H1 (cell line): ENCODE results near the gene SLC32A1. TPM values are rescaled to one million over a fixed set of nuclear protein-coding genes. Genes with fewer than 3 reads are reported as not detected.

Experiments
- CTCF ChIA-PET: fragments of 300-600 bp; sonication (Branson Sonifier 250); formaldehyde crosslinking; loops from one replicate; lab custom pipeline; 2021; ENCODE audit not compliant: partially characterized antibody; lab: Charles Lee
- POLR2A ChIA-PET: fragments of 300-600 bp; sonication (Branson Sonifier 250); formaldehyde crosslinking; loops from one replicate; lab custom pipeline; 2021; ENCODE audit warnings: inconsistent platforms; ENCODE audit not compliant: partially characterized antibody; lab: Charles Lee
- DNase-seq, 2 experiments: peaks; one replicate each; pipeline versions ENCODE4 v3.0.0 to v3.0.0-alpha.2; 2010 to 2022; ENCODE audit warnings: low spot score in 2 of 2, low read depth in 1 of 2, mixed read lengths in 1 of 2
- FAIRE-seq: peaks from 2 replicates; lab custom pipeline; 2011; peaks lifted over from hg19 to GRCh38; lab: Jason Lieb, UNC
- H2AFZ ChIP-seq: 2 replicates; pipeline ENCODE4 v1.8.1; 2012; ENCODE audit warnings: low read length, inconsistent platforms
- H2AK5ac ChIP-seq: 2 replicates; pipeline ENCODE4 v1.6.1; 2013; ENCODE audit warnings: low read depth, low read length
- H2BK120ac ChIP-seq: replicated peaks from 2 replicates; pipeline ENCODE3; 2013; ENCODE audit warnings: low read depth, low read length, inconsistent platforms
- H2BK12ac ChIP-seq: 2 replicates; pipeline ENCODE4 v1.6.1; 2013; ENCODE audit warnings: low read depth, low read length
- H2BK15ac ChIP-seq: 2 replicates; pipeline ENCODE4 v1.6.1; 2013; ENCODE audit warnings: low read length
- H2BK20ac ChIP-seq: 2 replicates; pipeline ENCODE4 v1.6.1; 2013; ENCODE audit warnings: low read length
- H2BK5ac ChIP-seq: 2 replicates; pipeline ENCODE4 v1.6.1; 2013; ENCODE audit warnings: low read depth, low read length
- H3K14ac ChIP-seq: 2 replicates; pipeline ENCODE4 v1.6.1; 2013; ENCODE audit warnings: inconsistent platforms; ENCODE audit not compliant: insufficient read length
- H3K18ac ChIP-seq: 2 replicates; pipeline ENCODE4 v1.6.1; 2013; ENCODE audit warnings: low read length; ENCODE audit errors: extremely low read depth
- H3K23ac ChIP-seq: 2 replicates; pipeline ENCODE4 v1.6.1; 2013; ENCODE audit warnings: inconsistent platforms; ENCODE audit not compliant: insufficient read length
- H3K23me2 ChIP-seq: 2 replicates; pipeline ENCODE4 v1.6.1; 2013; ENCODE audit warnings: low read depth, low read length
- H3K27ac ChIP-seq: 2 replicates; pipeline ENCODE4 v1.6.1; 2011; ENCODE audit warnings: low read depth, low read length, inconsistent platforms
- H3K27me3 ChIP-seq, 4 experiments: replicated peaks in 1 of 4; 1 replicate in 1 of 4; 2 replicates in 3 of 4; pipeline versions ENCODE4 v1.6.1 to v1.8.1; 2011 to 2013; ENCODE audit warnings: low read length in 3 of 4, mild to moderate bottlenecking in 3 of 4, inconsistent platforms in 2 of 4, mixed read lengths in 2 of 4, moderate library complexity in 1 of 4; ENCODE audit not compliant: control insufficient read depth in 3 of 4, insufficient read depth in 3 of 4; ENCODE audit errors: extremely low read depth in 1 of 4
- H3K36me3 ChIP-seq, 4 experiments: 2 replicates each; pipeline versions ENCODE4 v1.6.1 to v1.8.1; 2011 to 2013; ENCODE audit warnings: mild to moderate bottlenecking in 4 of 4, low read length in 3 of 4, moderate library complexity in 2 of 4, control low read depth in 1 of 4, inconsistent platforms in 1 of 4; ENCODE audit not compliant: insufficient read depth in 4 of 4, control insufficient read depth in 2 of 4
- H3K4ac ChIP-seq: replicated peaks from 2 replicates; pipeline ENCODE3; 2013; ENCODE audit warnings: low read length, low read depth, mixed read lengths, inconsistent platforms; ENCODE audit not compliant: insufficient read length
- H3K4me1 ChIP-seq, 4 experiments: replicated peaks in 1 of 4; 1 replicate in 1 of 4; 2 replicates in 3 of 4; pipeline versions ENCODE4 v1.6.1 to v1.8.1; 2011 to 2013; ENCODE audit warnings: low read length in 3 of 4, inconsistent platforms in 2 of 4, mixed read lengths in 1 of 4; ENCODE audit not compliant: insufficient read depth in 4 of 4, control insufficient read depth in 3 of 4
- H3K4me2 ChIP-seq, 2 experiments: 2 replicates each; pipeline versions ENCODE4 v1.6.1 to v1.8.1; 2011 to 2013; ENCODE audit warnings: low read depth in 2 of 2, low read length in 2 of 2, control low read depth in 1 of 2, inconsistent platforms in 1 of 2, mild to moderate bottlenecking in 1 of 2; ENCODE audit not compliant: insufficient read depth in 1 of 2
- H3K4me3 ChIP-seq, 4 experiments: fragments of 200-600, 300-600 bp in 1 of 4; sonication (generic), shearing (Covaris generic), sonication (Bioruptor Twin) in 1 of 4; 2 replicates each; pipeline versions ENCODE4 v1.5.1 to v1.8.1; 2011 to 2016; ENCODE audit warnings: low read length in 4 of 4, low read depth in 3 of 4, control low read depth in 2 of 4, inconsistent platforms in 2 of 4, mild to moderate bottlenecking in 2 of 4, mixed read lengths in 1 of 4, moderate library complexity in 1 of 4; ENCODE audit not compliant: insufficient read depth in 2 of 4; ENCODE audit errors: extremely low read depth in 1 of 4
- H3K56ac ChIP-seq: replicated peaks from 2 replicates; pipeline ENCODE3; 2013; ENCODE audit warnings: low read depth, mild to moderate bottlenecking, mixed read lengths, low read length, inconsistent platforms; ENCODE audit not compliant: insufficient read length
- H3K79me1 ChIP-seq: 2 replicates; pipeline ENCODE4 v1.6.1; 2013; ENCODE audit warnings: low read depth, low read length, control low read depth
- H3K79me2 ChIP-seq, 2 experiments: 2 replicates each; pipeline versions ENCODE4 v1.6.1 to v1.8.1; 2012 to 2013; ENCODE audit warnings: low read length in 2 of 2, mild to moderate bottlenecking in 2 of 2, inconsistent platforms in 1 of 2; ENCODE audit not compliant: insufficient read depth in 2 of 2, control insufficient read depth in 1 of 2
- H3K9ac ChIP-seq, 4 experiments: replicated peaks in 1 of 4; 1 replicate in 1 of 4; 2 replicates in 3 of 4; pipeline versions ENCODE4 v1.6.1 to v1.8.1; 2011 to 2013; ENCODE audit warnings: low read depth in 3 of 4, low read length in 3 of 4, control low read depth in 2 of 4, mild to moderate bottlenecking in 2 of 4, moderate library complexity in 2 of 4, inconsistent platforms in 1 of 4; ENCODE audit errors: extremely low read depth in 1 of 4
- H3K9me3 ChIP-seq, 2 experiments: 2 replicates each; pipeline versions ENCODE4 v1.6.1 to v1.8.1; 2012 to 2013; ENCODE audit warnings: mild to moderate bottlenecking in 2 of 2, moderate library complexity in 2 of 2, control low read depth in 1 of 2, inconsistent platforms in 1 of 2, low read depth in 1 of 2, low read length in 1 of 2, mixed read lengths in 1 of 2; ENCODE audit not compliant: insufficient read depth in 2 of 2
- H4K20me1 ChIP-seq, 2 experiments: replicated peaks in 1 of 2; 2 replicates each; pipeline versions ENCODE3 to v1.8.1; 2011 to 2013; ENCODE audit warnings: inconsistent platforms in 2 of 2, low read length in 2 of 2, mild to moderate bottlenecking in 1 of 2; ENCODE audit not compliant: insufficient read depth in 2 of 2, control insufficient read depth in 1 of 2
- H4K5ac ChIP-seq: 2 replicates; pipeline ENCODE4 v1.6.1; 2013; ENCODE audit warnings: low read length, low read depth, mixed read lengths, inconsistent platforms; ENCODE audit not compliant: insufficient read length
- H4K8ac ChIP-seq: 2 replicates; pipeline ENCODE4 v1.8.0; 2013; ENCODE audit warnings: mild to moderate bottlenecking, moderate library complexity, low read length, inconsistent platforms; ENCODE audit not compliant: insufficient read depth; ENCODE audit errors: extremely low read depth
- H4K91ac ChIP-seq: replicated peaks from 2 replicates; pipeline ENCODE3; 2013; ENCODE audit warnings: low read length, mixed read lengths, inconsistent platforms; ENCODE audit not compliant: insufficient read length
- CEBPB ChIP-seq: IDR thresholded peaks from 2 replicates; pipeline ENCODE4 v1.6.1; 2012; ENCODE audit warnings: low read depth, low read length
- EZH2 ChIP-seq: fragments of 200-600 bp; sonication (generic); IDR thresholded peaks from 2 replicates; pipeline ENCODE4 v1.7.1; 2012; ENCODE audit warnings: low read depth, mild to moderate bottlenecking, moderate library complexity, low read length, inconsistent platforms; ENCODE audit not compliant: severe bottlenecking
- KDM4A ChIP-seq: IDR thresholded peaks from one replicate; pipeline ENCODE4 v1.7.1; 2012; ENCODE audit warnings: low read depth, mild to moderate bottlenecking, moderate library complexity, low read length, inconsistent platforms; ENCODE audit not compliant: severe bottlenecking
- RBBP5 ChIP-seq: IDR thresholded peaks from 2 replicates; pipeline ENCODE4 v1.7.1; 2012; ENCODE audit warnings: low read depth, mild to moderate bottlenecking, inconsistent platforms, low read length, moderate library complexity, borderline replicate concordance
- RNF2 ChIP-seq: fragments of 200-900, 300-1000 bp; sonication (generic); IDR thresholded peaks from 2 replicates; pipeline ENCODE4 v1.7.1; 2016; ENCODE audit warnings: borderline replicate concordance, low read depth, mild to moderate bottlenecking, antibody characterized with exemption, low read length; ENCODE audit not compliant: poor library complexity, severe bottlenecking; ENCODE audit errors: missing control alignments
- SUZ12 ChIP-seq: fragments of 200-600 bp; sonication (generic); IDR thresholded peaks from 2 replicates; pipeline ENCODE4 v1.6.1; 2012; ENCODE audit warnings: mild to moderate bottlenecking, inconsistent platforms, low read length, moderate library complexity, mixed read lengths
- ZNF274 ChIP-seq: IDR thresholded peaks from 2 replicates; pipeline ENCODE4 v1.7.0; 2012; ENCODE audit warnings: low read length, borderline replicate concordance; ENCODE audit errors: extremely low read depth
- WGBS, 2 experiments: shearing (Covaris generic) in 1 of 2; methylation state at CpG; one replicate each; pipeline versions ENCODE4 v1.1.6 to v1.1.7; 2013 to 2015; ENCODE audit warnings: low lambda C conversion rate in 2 of 2, mixed read lengths in 2 of 2, inconsistent platforms in 1 of 2, low coverage in 1 of 2, missing lambda C conversion rate in 1 of 2; ENCODE audit not compliant: insufficient replicate concordance in 2 of 2, insufficient coverage in 1 of 2, insufficient read length in 1 of 2; ENCODE audit errors: extremely low coverage in 1 of 2, missing lambda C conversion rate in 1 of 2; 5-methylcytosine and 5-hydroxymethylcytosine counted together
- polyA plus RNA-seq, 7 experiments: library from polyadenylated mRNA; depleted of rRNA in 3 of 7; stranded (reverse) in 5 of 7; unstranded in 2 of 7; fragments of >200 nt in 5 of 7; fragments of 200-250 nt in 2 of 7; gene quantifications; 1 replicate in 5 of 7; 2 replicates in 1 of 7; 4 replicates in 1 of 7; pipeline versions ENCODE4 v1.2.1 to v1.2.3, GENCODE V29; 2011 to 2013; ENCODE audit warnings: missing spikeins in 2 of 7, mixed read lengths in 2 of 7
- total RNA-seq: library from RNA; stranded (reverse); fragmentation: NEBNext Ultra II Directional; extraction: Animal tissue kit (Norgen Biotek cat#: 25700); gene quantifications from 2 replicates; pipeline ENCODE4 v1.2.1, GENCODE V29; 2021

Gene SLC32A1
- total and polyA plus RNA-seq, 2 of the 8 experiments (the other 6 are each of a cell fraction or from before 2014, with no cell fraction given), result 0.09 to 0.15 TPM

DNA sequence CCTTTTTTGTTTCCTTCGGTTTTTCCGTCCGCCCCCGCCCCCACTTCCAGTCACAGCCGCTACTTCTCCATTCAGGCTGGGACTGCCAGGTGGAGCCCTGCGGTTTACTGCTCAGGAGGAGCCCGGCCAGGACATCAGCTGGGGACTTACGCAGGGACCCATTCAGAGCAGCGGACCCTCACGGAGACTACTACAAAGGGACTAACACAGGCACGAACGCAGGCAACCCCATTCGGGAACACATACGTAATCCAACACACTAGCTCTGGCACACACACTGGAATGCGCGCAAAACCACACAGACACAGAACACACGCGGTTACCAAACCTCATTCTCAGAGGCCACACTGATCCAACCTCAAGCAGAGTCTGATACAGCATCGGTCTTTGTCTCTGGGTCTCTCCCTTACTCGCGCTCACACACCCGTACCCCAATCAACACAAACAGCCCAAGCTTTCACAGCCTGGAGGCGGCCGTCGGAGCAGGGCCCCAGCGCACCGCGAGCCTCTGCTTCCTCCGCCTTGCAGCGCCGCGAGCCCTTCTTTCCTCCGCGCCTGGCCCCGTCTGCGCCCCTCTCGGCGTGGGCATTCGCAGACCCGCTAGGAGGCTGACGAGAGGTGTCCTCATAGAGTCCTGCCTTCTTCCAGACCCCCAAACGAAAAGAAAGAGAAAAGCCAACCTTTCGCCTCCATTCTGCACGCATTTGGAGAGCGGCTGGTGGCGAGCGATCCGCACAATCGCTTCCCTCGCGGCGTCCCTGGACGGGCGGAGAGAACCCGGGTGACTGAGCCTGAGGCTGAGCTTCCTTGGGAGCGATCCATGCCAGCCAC is 1.1 kb upstream of the SLC32A1 start:
- Histone ChIP-seq H3K36me3 (no peaks in the 10 kb centered on the region), H3K23ac (no peak overlapping the region), H3K79me2 (no peaks in the 10 kb centered on the region), H4K5ac (no peak overlapping the region), H3K9me3 (no peaks in the 10 kb centered on the region), H2BK20ac (no peak overlapping the region), H2BK12ac (peak overlapping the region; percentile 44; the same call in 1 of the 2 replicates), H3K79me1 (no peaks in the 10 kb centered on the region), H2BK15ac (no peak overlapping the region), H2BK5ac (no peak overlapping the region), H3K18ac (peak overlapping the region; percentile 38; the same call in 1 of the 2 replicates), H3K27me3 (peaks cover 78 to 96% (median 93%) of the 10 kb centered on the region in 4 experiments), H3K14ac (no peak overlapping the region), H4K20me1 (peaks cover 11 to 18% of the 10 kb centered on the region in 2 experiments), H3K23me2 (peaks cover 21% of the 10 kb centered on the region), H4K8ac (no peak overlapping the region; the same call in 1 of the 2 replicates), H3K4me3 (peak overlapping the region; percentile 16 to 59 (median 25); a peak in 6 of 8 replicates), H4K91ac (no peak overlapping the region), H3K27ac (no peak overlapping the region), H3K9ac (no peak overlapping the region), H2AFZ (no peak overlapping the region), H3K4me2 (peak overlapping the region; percentile 71 to 86), H3K4me1 (peaks cover 5 to 49% (median 29%) of the 10 kb centered on the region in 4 experiments), H2AK5ac (no peak overlapping the region), H2BK120ac (no peak overlapping the region), H3K4ac (no peak overlapping the region), H3K56ac (no peak overlapping the region)
- ChIA-PET CTCF (interaction anchor here (0.7 to 12.4 kb wide), 19 partner anchors 9 to 171 kb away, joined by 3 to 236 read pairs (median 17); partner anchors contain the start of gene ACTR5), POLR2A (interaction anchor here (0.8 to 2.7 kb wide), 7 partner anchors 9 to 82 kb away, joined by 3 to 9 read pairs (median 4); partner anchors contain the start of gene PPP1R16B)
- FAIRE-seq, result no peak
- DNase-seq, result peak in 1 of 2 experiments; percentile 72
- WGBS, 2 experiments, result 4% methylated on average over 41 of the region's 56 CpGs; no CpG with 5 or more reads in 1 of the 2 experiments
- peak; percentile 87 for TF ChIP-seq RBBP5
- no peak for TF ChIP-seq CEBPB
- TF ChIP-seq EZH2, result peak; percentile 99
- peak; percentile 92 for TF ChIP-seq RNF2
- no peak for TF ChIP-seq ZNF274
- peak; percentile 19 for TF ChIP-seq KDM4A
- TF ChIP-seq SUZ12, result peak; percentile 99
